HG02678 (cell line): ENCODE measurements around the gene OMP.

Source experiments
- ATAC-seq: cut with Tn5 transposase; IDR thresholded peaks from one replicate; pipeline ENCODE4 v1.9.1; 2021; ENCODE audit warnings: mild to moderate bottlenecking, moderate library complexity; ENCODE audit not compliant: unreplicated experiment

OMP gene

DNA sequence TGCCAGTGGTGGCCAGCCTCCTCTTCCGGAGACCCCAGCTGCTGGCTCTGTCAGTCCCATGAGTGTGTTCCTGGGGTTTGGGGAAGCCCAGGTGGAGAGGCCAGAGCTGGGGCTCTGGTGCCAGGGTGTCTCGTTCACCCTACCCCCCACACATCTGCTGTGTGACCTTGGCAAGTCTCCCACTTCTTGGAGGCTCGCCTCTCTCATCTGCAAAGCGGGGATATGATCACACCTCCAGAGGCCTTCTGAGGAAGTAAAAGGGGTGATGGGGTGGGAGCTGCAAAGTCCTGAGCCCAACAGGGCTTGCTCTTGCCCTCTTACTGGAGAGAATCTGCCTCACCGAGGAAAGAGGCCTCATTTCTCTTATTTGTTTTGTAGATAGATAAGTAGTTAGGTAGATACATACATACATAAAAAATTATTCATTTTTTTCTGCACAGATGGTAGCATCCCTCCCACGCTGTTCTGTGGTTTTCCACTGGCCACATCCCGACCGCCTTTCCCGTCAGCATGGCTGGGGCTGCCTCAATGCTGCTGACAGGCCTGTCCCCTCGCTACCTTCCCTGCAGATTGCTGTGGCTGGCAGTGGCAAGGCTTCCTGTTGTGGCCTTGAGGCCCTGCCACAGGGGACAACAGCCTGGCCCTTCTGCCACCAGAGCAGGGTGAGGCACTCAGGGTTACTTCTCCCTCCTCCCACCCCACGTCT, 49.3 kb downstream of the OMP start:
- no peak for ATAC-seq

DNA sequence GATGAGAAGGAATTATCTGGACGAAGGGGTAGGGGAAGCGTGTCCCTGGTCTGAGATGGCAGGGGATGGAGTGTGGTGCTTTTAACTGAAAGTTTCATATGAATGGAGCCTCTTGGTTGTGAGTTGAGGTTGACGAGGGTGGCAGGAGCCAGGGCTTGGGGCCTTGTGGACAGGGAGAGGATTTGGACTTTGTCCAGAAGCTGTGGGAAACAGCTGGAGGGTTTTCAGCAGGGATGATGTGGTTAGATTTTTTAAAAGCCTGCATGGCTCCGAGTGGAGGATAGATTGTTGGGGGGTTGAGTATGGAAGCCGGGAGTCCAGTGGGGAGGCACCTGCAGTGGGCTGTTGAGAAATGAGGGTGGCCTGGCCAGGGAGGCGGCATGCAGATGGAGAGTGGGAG, 50.2 kb downstream of the OMP start:
- no peak for ATAC-seq
